H1 (cell line): Measurements from ENCODE around the gene CCDC74A. TPM values are rescaled to one million over a fixed set of nuclear protein-coding genes. Genes with fewer than 3 reads are reported as not detected.

Source experiments
- CTCF ChIA-PET: fragments of 300-600 bp; sonication (Branson Sonifier 250); formaldehyde crosslinking; loops from one replicate; lab custom pipeline; 2021; ENCODE audit not compliant: partially characterized antibody; lab: Charles Lee
- POLR2A ChIA-PET: fragments of 300-600 bp; sonication (Branson Sonifier 250); formaldehyde crosslinking; loops from one replicate; lab custom pipeline; 2021; ENCODE audit warnings: inconsistent platforms; ENCODE audit not compliant: partially characterized antibody; lab: Charles Lee
- DNase-seq, 2 experiments: peaks; one replicate each; pipeline versions ENCODE4 v3.0.0 to v3.0.0-alpha.2; 2010 to 2022; ENCODE audit warnings: low spot score in 2 of 2, low read depth in 1 of 2, mixed read lengths in 1 of 2
- FAIRE-seq: peaks from 2 replicates; lab custom pipeline; 2011; peaks lifted over from hg19 to GRCh38; lab: Jason Lieb, UNC
- H2AFZ ChIP-seq: 2 replicates; pipeline ENCODE4 v1.8.1; 2012; ENCODE audit warnings: low read length, inconsistent platforms
- H2AK5ac ChIP-seq: 2 replicates; pipeline ENCODE4 v1.6.1; 2013; ENCODE audit warnings: low read depth, low read length
- H2BK120ac ChIP-seq: replicated peaks from 2 replicates; pipeline ENCODE3; 2013; ENCODE audit warnings: low read depth, low read length, inconsistent platforms
- H2BK12ac ChIP-seq: 2 replicates; pipeline ENCODE4 v1.6.1; 2013; ENCODE audit warnings: low read depth, low read length
- H2BK15ac ChIP-seq: 2 replicates; pipeline ENCODE4 v1.6.1; 2013; ENCODE audit warnings: low read length
- H2BK20ac ChIP-seq: 2 replicates; pipeline ENCODE4 v1.6.1; 2013; ENCODE audit warnings: low read length
- H2BK5ac ChIP-seq: 2 replicates; pipeline ENCODE4 v1.6.1; 2013; ENCODE audit warnings: low read depth, low read length
- H3K14ac ChIP-seq: 2 replicates; pipeline ENCODE4 v1.6.1; 2013; ENCODE audit warnings: inconsistent platforms; ENCODE audit not compliant: insufficient read length
- H3K18ac ChIP-seq: 2 replicates; pipeline ENCODE4 v1.6.1; 2013; ENCODE audit warnings: low read length; ENCODE audit errors: extremely low read depth
- H3K23ac ChIP-seq: 2 replicates; pipeline ENCODE4 v1.6.1; 2013; ENCODE audit warnings: inconsistent platforms; ENCODE audit not compliant: insufficient read length
- H3K23me2 ChIP-seq: 2 replicates; pipeline ENCODE4 v1.6.1; 2013; ENCODE audit warnings: low read depth, low read length
- H3K27ac ChIP-seq: 2 replicates; pipeline ENCODE4 v1.6.1; 2011; ENCODE audit warnings: low read depth, low read length, inconsistent platforms
- H3K27me3 ChIP-seq, 4 experiments: replicated peaks in 1 of 4; 1 replicate in 1 of 4; 2 replicates in 3 of 4; pipeline versions ENCODE4 v1.6.1 to v1.8.1; 2011 to 2013; ENCODE audit warnings: low read length in 3 of 4, mild to moderate bottlenecking in 3 of 4, inconsistent platforms in 2 of 4, mixed read lengths in 2 of 4, moderate library complexity in 1 of 4; ENCODE audit not compliant: control insufficient read depth in 3 of 4, insufficient read depth in 3 of 4; ENCODE audit errors: extremely low read depth in 1 of 4
- H3K36me3 ChIP-seq, 4 experiments: 2 replicates each; pipeline versions ENCODE4 v1.6.1 to v1.8.1; 2011 to 2013; ENCODE audit warnings: mild to moderate bottlenecking in 4 of 4, low read length in 3 of 4, moderate library complexity in 2 of 4, control low read depth in 1 of 4, inconsistent platforms in 1 of 4; ENCODE audit not compliant: insufficient read depth in 4 of 4, control insufficient read depth in 2 of 4
- H3K4ac ChIP-seq: replicated peaks from 2 replicates; pipeline ENCODE3; 2013; ENCODE audit warnings: low read length, low read depth, mixed read lengths, inconsistent platforms; ENCODE audit not compliant: insufficient read length
- H3K4me1 ChIP-seq, 4 experiments: replicated peaks in 1 of 4; 1 replicate in 1 of 4; 2 replicates in 3 of 4; pipeline versions ENCODE4 v1.6.1 to v1.8.1; 2011 to 2013; ENCODE audit warnings: low read length in 3 of 4, inconsistent platforms in 2 of 4, mixed read lengths in 1 of 4; ENCODE audit not compliant: insufficient read depth in 4 of 4, control insufficient read depth in 3 of 4
- H3K4me2 ChIP-seq, 2 experiments: 2 replicates each; pipeline versions ENCODE4 v1.6.1 to v1.8.1; 2011 to 2013; ENCODE audit warnings: low read depth in 2 of 2, low read length in 2 of 2, control low read depth in 1 of 2, inconsistent platforms in 1 of 2, mild to moderate bottlenecking in 1 of 2; ENCODE audit not compliant: insufficient read depth in 1 of 2
- H3K4me3 ChIP-seq, 4 experiments: fragments of 200-600, 300-600 bp in 1 of 4; sonication (generic), shearing (Covaris generic), sonication (Bioruptor Twin) in 1 of 4; 2 replicates each; pipeline versions ENCODE4 v1.5.1 to v1.8.1; 2011 to 2016; ENCODE audit warnings: low read length in 4 of 4, low read depth in 3 of 4, control low read depth in 2 of 4, inconsistent platforms in 2 of 4, mild to moderate bottlenecking in 2 of 4, mixed read lengths in 1 of 4, moderate library complexity in 1 of 4; ENCODE audit not compliant: insufficient read depth in 2 of 4; ENCODE audit errors: extremely low read depth in 1 of 4
- H3K56ac ChIP-seq: replicated peaks from 2 replicates; pipeline ENCODE3; 2013; ENCODE audit warnings: low read depth, mild to moderate bottlenecking, mixed read lengths, low read length, inconsistent platforms; ENCODE audit not compliant: insufficient read length
- H3K79me1 ChIP-seq: 2 replicates; pipeline ENCODE4 v1.6.1; 2013; ENCODE audit warnings: low read depth, low read length, control low read depth
- H3K79me2 ChIP-seq, 2 experiments: 2 replicates each; pipeline versions ENCODE4 v1.6.1 to v1.8.1; 2012 to 2013; ENCODE audit warnings: low read length in 2 of 2, mild to moderate bottlenecking in 2 of 2, inconsistent platforms in 1 of 2; ENCODE audit not compliant: insufficient read depth in 2 of 2, control insufficient read depth in 1 of 2
- H3K9ac ChIP-seq, 4 experiments: replicated peaks in 1 of 4; 1 replicate in 1 of 4; 2 replicates in 3 of 4; pipeline versions ENCODE4 v1.6.1 to v1.8.1; 2011 to 2013; ENCODE audit warnings: low read depth in 3 of 4, low read length in 3 of 4, control low read depth in 2 of 4, mild to moderate bottlenecking in 2 of 4, moderate library complexity in 2 of 4, inconsistent platforms in 1 of 4; ENCODE audit errors: extremely low read depth in 1 of 4
- H3K9me3 ChIP-seq, 2 experiments: 2 replicates each; pipeline versions ENCODE4 v1.6.1 to v1.8.1; 2012 to 2013; ENCODE audit warnings: mild to moderate bottlenecking in 2 of 2, moderate library complexity in 2 of 2, control low read depth in 1 of 2, inconsistent platforms in 1 of 2, low read depth in 1 of 2, low read length in 1 of 2, mixed read lengths in 1 of 2; ENCODE audit not compliant: insufficient read depth in 2 of 2
- H4K20me1 ChIP-seq, 2 experiments: replicated peaks in 1 of 2; 2 replicates each; pipeline versions ENCODE3 to v1.8.1; 2011 to 2013; ENCODE audit warnings: inconsistent platforms in 2 of 2, low read length in 2 of 2, mild to moderate bottlenecking in 1 of 2; ENCODE audit not compliant: insufficient read depth in 2 of 2, control insufficient read depth in 1 of 2
- H4K5ac ChIP-seq: 2 replicates; pipeline ENCODE4 v1.6.1; 2013; ENCODE audit warnings: low read length, low read depth, mixed read lengths, inconsistent platforms; ENCODE audit not compliant: insufficient read length
- H4K8ac ChIP-seq: 2 replicates; pipeline ENCODE4 v1.8.0; 2013; ENCODE audit warnings: mild to moderate bottlenecking, moderate library complexity, low read length, inconsistent platforms; ENCODE audit not compliant: insufficient read depth; ENCODE audit errors: extremely low read depth
- H4K91ac ChIP-seq: replicated peaks from 2 replicates; pipeline ENCODE3; 2013; ENCODE audit warnings: low read length, mixed read lengths, inconsistent platforms; ENCODE audit not compliant: insufficient read length
- BCL11A ChIP-seq, 2 experiments: IDR thresholded peaks; one replicate each; pipeline ENCODE4 v1.6.1; 2011; ENCODE audit warnings: low read depth in 2 of 2, low read length in 2 of 2, mild to moderate bottlenecking in 2 of 2
- CBX8 ChIP-seq: fragments of 300-800, 300-1000 bp; sonication (generic); IDR thresholded peaks from 2 replicates; pipeline ENCODE4 v1.7.1; 2016; ENCODE audit warnings: low read depth, low read length, borderline replicate concordance
- JUN ChIP-seq: IDR thresholded peaks from 2 replicates; pipeline ENCODE4 v1.6.1; 2011; ENCODE audit warnings: low read depth, mild to moderate bottlenecking, improper control_type of control experiment, low read length
- POU5F1 ChIP-seq: IDR thresholded peaks from 2 replicates; pipeline ENCODE4 v1.6.1; 2011; ENCODE audit warnings: low read depth, mild to moderate bottlenecking, low read length, moderate library complexity
- RXRA ChIP-seq: IDR thresholded peaks from 2 replicates; pipeline ENCODE4 v1.6.1; 2011; ENCODE audit warnings: low read depth, mild to moderate bottlenecking, low read length, moderate library complexity; ENCODE audit not compliant: insufficient read depth
- SIN3A ChIP-seq, 2 experiments: IDR thresholded peaks in 1 of 2; conservative IDR thresholded peaks in 1 of 2; 2 replicates each; pipeline ENCODE4 v1.6.1; 2011 to 2012; ENCODE audit warnings: low read length in 2 of 2, improper control_type of control experiment in 1 of 2, low read depth in 1 of 2, mild to moderate bottlenecking in 1 of 2
- SUZ12 ChIP-seq: fragments of 200-600 bp; sonication (generic); IDR thresholded peaks from 2 replicates; pipeline ENCODE4 v1.6.1; 2012; ENCODE audit warnings: mild to moderate bottlenecking, inconsistent platforms, low read length, moderate library complexity, mixed read lengths
- WGBS, 2 experiments: shearing (Covaris generic) in 1 of 2; methylation state at CpG; one replicate each; pipeline versions ENCODE4 v1.1.6 to v1.1.7; 2013 to 2015; ENCODE audit warnings: low lambda C conversion rate in 2 of 2, mixed read lengths in 2 of 2, inconsistent platforms in 1 of 2, low coverage in 1 of 2, missing lambda C conversion rate in 1 of 2; ENCODE audit not compliant: insufficient replicate concordance in 2 of 2, insufficient coverage in 1 of 2, insufficient read length in 1 of 2; ENCODE audit errors: extremely low coverage in 1 of 2, missing lambda C conversion rate in 1 of 2; 5-methylcytosine and 5-hydroxymethylcytosine counted together
- polyA plus RNA-seq, 7 experiments: library from polyadenylated mRNA; depleted of rRNA in 3 of 7; stranded (reverse) in 5 of 7; unstranded in 2 of 7; fragments of >200 nt in 5 of 7; fragments of 200-250 nt in 2 of 7; gene quantifications; 1 replicate in 5 of 7; 2 replicates in 1 of 7; 4 replicates in 1 of 7; pipeline versions ENCODE4 v1.2.1 to v1.2.3, GENCODE V29; 2011 to 2013; ENCODE audit warnings: missing spikeins in 2 of 7, mixed read lengths in 2 of 7
- total RNA-seq: library from RNA; stranded (reverse); fragmentation: NEBNext Ultra II Directional; extraction: Animal tissue kit (Norgen Biotek cat#: 25700); gene quantifications from 2 replicates; pipeline ENCODE4 v1.2.1, GENCODE V29; 2021
- TF ChIP-seq, protein P1 (sequence below): IDR thresholded peaks from 2 replicates; pipeline ENCODE4 v1.6.1; 2012; ENCODE audit warnings: low read length, inconsistent platforms
- TF ChIP-seq, protein P2 (sequence below): IDR thresholded peaks from 2 replicates; pipeline ENCODE4 v1.6.1; 2012; ENCODE audit warnings: inconsistent platforms

The CCDC74A gene
- total and polyA plus RNA-seq, 2 of the 8 experiments (the other 6 are each of a cell fraction or from before 2014, with no cell fraction given) = 18.1 to 21.0 TPM

DNA sequence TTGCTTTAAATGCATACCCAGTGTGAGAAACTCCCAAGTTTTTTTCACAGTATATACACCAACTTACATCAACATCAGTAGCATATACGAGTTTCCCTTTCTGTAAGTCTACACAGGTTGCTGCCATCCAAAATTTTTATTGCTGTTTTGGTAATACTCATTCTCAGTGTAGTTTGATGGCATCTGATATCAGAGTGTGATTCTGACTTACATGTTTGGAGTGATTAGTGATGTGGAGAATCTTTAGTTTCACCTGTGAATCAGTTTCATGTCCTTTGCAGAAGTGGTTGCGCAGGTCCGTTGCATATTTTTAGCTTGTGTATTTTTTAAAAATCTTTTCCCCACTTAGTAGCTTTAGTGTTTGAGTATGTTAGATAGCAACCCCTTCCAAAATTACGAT is 50.1 kb downstream of the CCDC74A start:
- Histone ChIP-seq H4K20me1 (no peaks in the 10 kb centered on the region), H3K79me2 (no peaks in the 10 kb centered on the region), H3K14ac (no peak overlapping the region), H3K4me2 (no peak overlapping the region), H3K36me3 (no peaks in the 10 kb centered on the region), H3K9ac (no peak overlapping the region), H4K91ac (no peak overlapping the region), H3K79me1 (no peaks in the 10 kb centered on the region), H3K27ac (no peak overlapping the region), H3K9me3 (no peaks in the 10 kb centered on the region), H2BK20ac (no peak overlapping the region), H3K18ac (no peak overlapping the region), H3K27me3 (no peaks in the 10 kb centered on the region), H3K4me1 (peaks cover 0 to 5% (median 4%) of the 10 kb centered on the region in 4 experiments; a peak in 4 of 7 replicates), H2BK5ac (no peak overlapping the region), H2AK5ac (no peak overlapping the region), H3K4me3 (no peak overlapping the region), H2AFZ (no peak overlapping the region), H3K4ac (no peak overlapping the region), H2BK15ac (no peak overlapping the region), H4K8ac (no peak overlapping the region), H4K5ac (no peak overlapping the region), H3K23ac (no peak overlapping the region), H3K56ac (no peak overlapping the region), H3K23me2 (no peaks in the 10 kb centered on the region), H2BK12ac (no peak overlapping the region), H2BK120ac (no peak overlapping the region)
- FAIRE-seq (no peak), DNase-seq (no peak)
- WGBS, 2 experiments = 87% methylated on average over 4 of the region's 4 CpGs; no CpG with 5 or more reads in 1 of the 2 experiments
- TF ChIP-seq BCL11A (IDR thresholded peaks at IDR 0.05; ENCODE audit: low read depth in 2 of 2, low read length in 2 of 2) (no peak), SUZ12 (no peak), RXRA (no peak), JUN (no peak), POU5F1 (no peak), SIN3A (conservative IDR thresholded peaks at IDR 0.05 in 1 of 2, IDR thresholded peaks at IDR 0.05 in 1 of 2; ENCODE audit: low read depth in 1 of 2, low read length in 2 of 2) (no peak), CBX8 (no peak)
- TF ChIP-seq, protein P1, sequence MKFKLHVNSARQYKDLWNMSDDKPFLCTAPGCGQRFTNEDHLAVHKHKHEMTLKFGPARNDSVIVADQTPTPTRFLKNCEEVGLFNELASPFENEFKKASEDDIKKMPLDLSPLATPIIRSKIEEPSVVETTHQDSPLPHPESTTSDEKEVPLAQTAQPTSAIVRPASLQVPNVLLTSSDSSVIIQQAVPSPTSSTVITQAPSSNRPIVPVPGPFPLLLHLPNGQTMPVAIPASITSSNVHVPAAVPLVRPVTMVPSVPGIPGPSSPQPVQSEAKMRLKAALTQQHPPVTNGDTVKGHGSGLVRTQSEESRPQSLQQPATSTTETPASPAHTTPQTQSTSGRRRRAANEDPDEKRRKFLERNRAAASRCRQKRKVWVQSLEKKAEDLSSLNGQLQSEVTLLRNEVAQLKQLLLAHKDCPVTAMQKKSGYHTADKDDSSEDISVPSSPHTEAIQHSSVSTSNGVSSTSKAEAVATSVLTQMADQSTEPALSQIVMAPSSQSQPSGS = no peak
- TF ChIP-seq, protein P2, sequence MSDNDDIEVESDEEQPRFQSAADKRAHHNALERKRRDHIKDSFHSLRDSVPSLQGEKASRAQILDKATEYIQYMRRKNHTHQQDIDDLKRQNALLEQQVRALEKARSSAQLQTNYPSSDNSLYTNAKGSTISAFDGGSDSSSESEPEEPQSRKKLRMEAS = no peak
- CTCF ChIA-PET = no interaction called here
- POLR2A ChIA-PET = no interaction called here
